ENCODE data around the gene NUP160.

DNA sequence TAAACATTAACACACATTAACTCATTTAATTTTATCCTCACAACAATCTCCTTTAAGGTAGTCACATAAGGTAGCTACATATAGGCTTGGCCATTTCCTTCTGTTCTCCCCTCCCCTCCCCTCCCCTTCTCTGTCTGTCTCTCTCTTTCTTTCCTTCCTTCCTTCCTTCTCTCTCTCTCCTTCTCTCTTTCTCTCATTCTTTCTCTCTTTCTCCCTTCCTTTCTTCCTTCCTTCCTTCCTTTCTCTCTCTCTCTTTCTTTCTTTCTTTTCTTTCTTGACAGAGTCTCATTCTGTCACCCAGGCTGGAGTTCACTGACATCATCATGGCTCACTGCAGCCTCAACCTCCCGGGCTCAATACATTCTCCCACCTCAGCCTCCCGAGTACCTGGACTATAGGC, 22.3 kb upstream of the NUP160 start:
- no peak for TF ChIP-seq CSDC2 (CRISPR knock-in tag; IDR thresholded peaks at IDR 0.05)
- TF ChIP-seq BACH2 (CRISPR knock-in tag; IDR thresholded peaks at IDR 0.05; ENCODE audit: borderline replicate concordance): no peak
- TF ChIP-seq, protein P1, sequence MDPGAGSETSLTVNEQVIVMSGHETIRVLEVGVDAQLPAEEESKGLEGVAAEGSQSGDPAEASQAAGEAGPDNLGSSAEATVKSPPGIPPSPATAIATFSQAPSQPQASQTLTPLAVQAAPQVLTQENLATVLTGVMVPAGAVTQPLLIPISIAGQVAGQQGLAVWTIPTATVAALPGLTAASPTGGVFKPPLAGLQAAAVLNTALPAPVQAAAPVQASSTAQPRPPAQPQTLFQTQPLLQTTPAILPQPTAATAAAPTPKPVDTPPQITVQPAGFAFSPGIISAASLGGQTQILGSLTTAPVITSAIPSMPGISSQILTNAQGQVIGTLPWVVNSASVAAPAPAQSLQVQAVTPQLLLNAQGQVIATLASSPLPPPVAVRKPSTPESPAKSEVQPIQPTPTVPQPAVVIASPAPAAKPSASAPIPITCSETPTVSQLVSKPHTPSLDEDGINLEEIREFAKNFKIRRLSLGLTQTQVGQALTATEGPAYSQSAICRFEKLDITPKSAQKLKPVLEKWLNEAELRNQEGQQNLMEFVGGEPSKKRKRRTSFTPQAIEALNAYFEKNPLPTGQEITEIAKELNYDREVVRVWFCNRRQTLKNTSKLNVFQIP (CRISPR knock-in tag; IDR thresholded peaks at IDR 0.05; ENCODE audit: borderline replicate concordance, low read depth): no peak
- TF ChIP-seq, protein P2, sequence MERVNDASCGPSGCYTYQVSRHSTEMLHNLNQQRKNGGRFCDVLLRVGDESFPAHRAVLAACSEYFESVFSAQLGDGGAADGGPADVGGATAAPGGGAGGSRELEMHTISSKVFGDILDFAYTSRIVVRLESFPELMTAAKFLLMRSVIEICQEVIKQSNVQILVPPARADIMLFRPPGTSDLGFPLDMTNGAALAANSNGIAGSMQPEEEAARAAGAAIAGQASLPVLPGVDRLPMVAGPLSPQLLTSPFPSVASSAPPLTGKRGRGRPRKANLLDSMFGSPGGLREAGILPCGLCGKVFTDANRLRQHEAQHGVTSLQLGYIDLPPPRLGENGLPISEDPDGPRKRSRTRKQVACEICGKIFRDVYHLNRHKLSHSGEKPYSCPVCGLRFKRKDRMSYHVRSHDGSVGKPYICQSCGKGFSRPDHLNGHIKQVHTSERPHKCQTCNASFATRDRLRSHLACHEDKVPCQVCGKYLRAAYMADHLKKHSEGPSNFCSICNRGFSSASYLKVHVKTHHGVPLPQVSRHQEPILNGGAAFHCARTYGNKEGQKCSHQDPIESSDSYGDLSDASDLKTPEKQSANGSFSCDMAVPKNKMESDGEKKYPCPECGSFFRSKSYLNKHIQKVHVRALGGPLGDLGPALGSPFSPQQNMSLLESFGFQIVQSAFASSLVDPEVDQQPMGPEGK (CRISPR knock-in tag; IDR thresholded peaks at IDR 0.05; ENCODE audit: borderline replicate concordance): no peak
